Vagina (tissue), 2 donors: Measurements from ENCODE around the gene CFD.

Source experiments
- POLR2A ChIP-seq, 2 donors: fragments of 450-650 bp; IDR thresholded peaks; one replicate each; pipeline ENCODE4 v1.6.1; 2017; ENCODE audit warnings: antibody characterized with exemption in 2 of 2, mild to moderate bottlenecking in 2 of 2, moderate library complexity in 2 of 2
- POLR2AphosphoS5 ChIP-seq, 2 donors: sonication (generic); formaldehyde crosslinking; IDR thresholded peaks; one replicate each; pipeline ENCODE4 v1.9.0; 2017; ENCODE audit warnings: antibody characterized with exemption in 2 of 2, mild to moderate bottlenecking in 2 of 2, low read depth in 1 of 2; ENCODE audit not compliant: insufficient read depth in 1 of 2
- TF ChIP-seq, protein P1 (sequence below), 3 experiments: fragments of 450-650 bp in 2 of 3; fragments of 200-600 bp in 1 of 3; sonication (generic) in 1 of 3; IDR thresholded peaks; one replicate each; pipeline ENCODE4 v1.5.1; 2017 to 2019; ENCODE audit warnings: antibody characterized with exemption in 3 of 3, mild to moderate bottlenecking in 2 of 3, moderate library complexity in 2 of 3

DNA sequence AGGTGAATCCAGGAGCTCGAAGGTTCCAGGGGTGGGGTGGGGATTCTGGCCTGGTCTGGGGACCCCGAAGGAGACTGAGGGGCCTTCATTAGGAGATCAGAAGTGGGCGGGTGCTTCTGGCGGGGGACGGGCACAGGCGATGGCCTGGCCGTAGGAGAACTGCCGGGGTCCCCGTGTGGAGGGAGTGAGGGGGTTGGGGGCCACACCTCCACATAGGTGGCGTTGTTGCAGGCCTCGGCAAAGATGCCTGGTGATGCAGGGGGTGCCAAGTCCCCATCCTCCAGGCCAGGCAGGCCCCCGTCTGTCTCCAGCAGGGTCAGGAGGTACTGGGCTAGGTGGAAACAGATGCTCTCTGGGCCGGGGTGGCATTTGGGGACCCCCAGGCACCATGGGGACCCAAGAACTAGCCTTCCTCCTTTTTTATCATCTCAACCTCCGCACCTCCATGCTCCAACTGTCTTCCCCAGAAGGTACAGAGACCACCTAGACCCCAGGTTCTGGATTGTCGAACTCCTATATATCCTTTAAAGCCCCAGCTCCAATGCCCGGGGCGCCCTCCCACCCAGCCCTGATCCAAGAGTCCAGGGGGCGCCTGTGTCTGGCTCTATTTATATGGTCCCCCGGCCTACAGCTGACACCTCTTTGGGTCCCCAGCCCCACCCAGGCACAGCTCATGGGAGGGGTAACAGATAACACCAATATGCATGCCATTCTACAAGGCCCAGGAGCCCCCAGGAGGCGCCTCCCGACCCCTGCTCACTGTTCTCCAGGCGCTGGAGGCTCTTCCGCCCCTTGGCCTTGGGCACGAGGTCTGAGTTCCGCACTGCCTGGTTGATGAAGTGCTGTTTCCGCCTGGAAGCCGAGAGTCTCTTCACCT is 42.0 kb downstream of the CFD start:
- TF ChIP-seq, protein P1, sequence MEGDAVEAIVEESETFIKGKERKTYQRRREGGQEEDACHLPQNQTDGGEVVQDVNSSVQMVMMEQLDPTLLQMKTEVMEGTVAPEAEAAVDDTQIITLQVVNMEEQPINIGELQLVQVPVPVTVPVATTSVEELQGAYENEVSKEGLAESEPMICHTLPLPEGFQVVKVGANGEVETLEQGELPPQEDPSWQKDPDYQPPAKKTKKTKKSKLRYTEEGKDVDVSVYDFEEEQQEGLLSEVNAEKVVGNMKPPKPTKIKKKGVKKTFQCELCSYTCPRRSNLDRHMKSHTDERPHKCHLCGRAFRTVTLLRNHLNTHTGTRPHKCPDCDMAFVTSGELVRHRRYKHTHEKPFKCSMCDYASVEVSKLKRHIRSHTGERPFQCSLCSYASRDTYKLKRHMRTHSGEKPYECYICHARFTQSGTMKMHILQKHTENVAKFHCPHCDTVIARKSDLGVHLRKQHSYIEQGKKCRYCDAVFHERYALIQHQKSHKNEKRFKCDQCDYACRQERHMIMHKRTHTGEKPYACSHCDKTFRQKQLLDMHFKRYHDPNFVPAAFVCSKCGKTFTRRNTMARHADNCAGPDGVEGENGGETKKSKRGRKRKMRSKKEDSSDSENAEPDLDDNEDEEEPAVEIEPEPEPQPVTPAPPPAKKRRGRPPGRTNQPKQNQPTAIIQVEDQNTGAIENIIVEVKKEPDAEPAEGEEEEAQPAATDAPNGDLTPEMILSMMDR (IDR thresholded peaks at IDR 0.05), result no peak
- TF ChIP-seq POLR2AphosphoS5 (IDR thresholded peaks at IDR 0.05; ENCODE audit: insufficient read depth in 1 of 2, low read depth in 1 of 2), result no peak
- no peak for TF ChIP-seq POLR2A (IDR thresholded peaks at IDR 0.05)
